NCI-H1417 (cell line): ENCODE results near the gene RMI2.
"Not testable (repeated sequence)": the region's sequence is repeated elsewhere in the genome, so short reads cannot be mapped to it uniquely, and the experiment has no call there.

ENCODE experiments used
- DNase-seq, 3 experiments: peaks; one replicate each; lab custom pipeline; 2025; lab: John Stamatoyannopoulos, UW

Gene RMI2

DNA sequence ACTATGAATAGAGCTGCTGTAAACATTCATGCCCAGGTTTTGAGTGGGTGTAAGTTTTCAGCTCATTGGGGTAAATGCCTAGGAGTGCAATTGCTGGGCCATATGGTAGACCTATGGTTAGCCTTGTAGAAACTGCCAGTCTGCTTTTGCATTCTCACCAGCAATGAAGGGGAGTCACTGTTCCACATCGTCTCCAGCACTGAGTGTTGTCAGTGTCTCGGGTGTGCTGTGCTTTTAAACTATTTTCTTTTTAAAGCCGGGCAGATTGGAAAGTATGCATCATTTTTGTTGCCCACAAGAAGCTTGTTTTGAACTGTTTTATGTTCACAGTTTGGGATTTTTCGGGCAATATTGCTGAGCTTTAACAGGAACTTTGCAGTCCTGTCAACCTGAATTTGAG is 7.9 kb downstream of the RMI2 start:
- no peak for DNase-seq

DNA sequence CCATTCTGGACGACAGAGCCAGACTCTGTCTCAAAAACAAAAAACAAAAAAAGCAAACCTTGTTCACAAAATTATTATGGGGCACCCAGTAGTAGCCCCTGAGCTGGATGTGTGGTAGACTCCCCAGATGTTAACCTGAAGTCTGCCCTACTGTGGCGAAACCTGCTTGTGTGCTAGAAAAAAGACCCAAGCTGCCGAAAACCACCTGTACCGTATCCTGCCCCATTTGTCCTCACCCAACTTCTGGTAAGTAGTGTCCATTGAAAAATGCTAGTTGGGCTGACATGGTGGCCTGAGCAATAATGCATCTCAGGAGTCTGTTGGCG is 9.1 kb downstream of the RMI2 start:
- DNase-seq, result no peak

GRCh38 chr16:11354733-11355574 is 9.7 kb downstream of the RMI2 start:
- DNase-seq, result no peak

GRCh38 chr16:11355862-11356261 is 10.6 kb downstream of the RMI2 start:
- DNase-seq, result no peak

GRCh38 chr16:11356573-11357331 is 11.5 kb downstream of the RMI2 start:
- DNase-seq, result peak; percentile 2 to 43 (median 37)

DNA sequence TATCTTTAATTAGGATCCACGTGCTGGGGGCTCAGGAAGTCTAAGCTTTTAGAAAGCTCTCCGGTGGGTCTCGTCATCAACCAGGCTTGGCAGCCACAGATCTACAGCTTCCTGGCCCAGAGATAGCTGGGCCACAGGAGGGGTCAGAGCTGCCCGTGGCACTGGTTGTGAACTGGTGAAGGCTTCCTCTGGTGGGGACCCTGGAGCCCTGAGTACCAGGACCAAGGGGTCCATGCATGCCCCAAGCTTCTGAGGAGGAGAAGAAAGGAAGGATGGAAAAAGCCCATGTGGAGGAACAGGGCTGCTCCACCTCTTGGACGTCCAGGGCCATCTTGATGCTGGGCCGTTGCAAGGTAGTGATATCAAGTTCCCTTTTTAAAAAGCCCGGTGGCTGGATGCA is 13.3 kb downstream of the RMI2 start:
- DNase-seq, result no peak

- no peak for DNase-seq
Observed at GRCh38 chr16:11359370-11359769, 14.1 kb downstream of the RMI2 start.

- DNase-seq, result no peak
Observed at GRCh38 chr16:11360641-11361373, 15.5 kb downstream of the RMI2 start.

GRCh38 chr16:11361701-11362451 is 16.6 kb downstream of the RMI2 start:
- no peak for DNase-seq

- DNase-seq, result no peak
Observed at GRCh38 chr16:11363927-11364258, 18.6 kb downstream of the RMI2 start.

GRCh38 chr16:11367483-11367906 is 22.2 kb downstream of the RMI2 start:
- DNase-seq, result no peak

- no peak for DNase-seq
Observed at GRCh38 chr16:11370084-11370931, 25.0 kb downstream of the RMI2 start.

- not testable (repeated sequence) for DNase-seq
Observed at GRCh38 chr16:11370932-11371279, 25.6 kb downstream of the RMI2 start.

DNA sequence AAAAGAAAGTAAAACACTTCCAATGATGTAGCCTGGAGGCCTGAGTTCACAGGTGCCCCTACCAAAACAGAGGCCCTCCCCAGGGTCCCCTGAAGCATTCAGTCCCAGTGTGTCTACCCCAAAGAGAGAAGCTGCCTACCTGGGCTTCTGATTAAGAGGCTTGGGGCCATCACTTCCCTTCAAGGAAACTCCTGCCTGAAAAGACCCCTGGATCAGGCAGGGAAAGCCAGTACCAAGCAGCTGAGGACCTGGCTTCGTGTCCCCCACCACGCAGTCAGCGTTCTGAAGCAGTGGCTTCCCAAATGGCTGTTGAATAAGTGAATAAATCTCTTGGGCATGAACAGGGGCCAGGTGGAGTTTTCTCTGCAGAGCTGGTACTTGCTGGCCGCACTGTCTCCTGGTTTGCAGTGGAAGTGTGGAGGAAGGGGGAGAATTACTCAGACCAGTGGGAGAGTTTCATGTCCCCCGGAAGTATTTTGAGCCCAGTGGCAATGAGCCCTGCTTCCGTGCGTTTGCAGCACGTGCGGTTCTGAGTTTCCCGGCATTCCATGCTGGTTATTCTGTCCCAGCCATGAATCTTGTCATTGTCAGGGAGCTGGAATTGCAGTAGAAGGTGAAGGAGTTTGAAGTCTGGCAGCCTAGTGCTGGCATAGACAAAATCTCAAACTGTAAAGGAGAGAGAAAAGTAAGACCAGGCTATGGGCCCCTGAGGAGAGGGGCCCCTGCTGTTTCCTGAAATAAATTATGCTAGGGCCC is 27.0 kb downstream of the RMI2 start:
- DNase-seq, result no peak

- DNase-seq, result no peak
Observed at GRCh38 chr16:11372829-11373306, 27.6 kb downstream of the RMI2 start.

GRCh38 chr16:11374255-11374654 is 29.0 kb downstream of the RMI2 start:
- DNase-seq, result peak in 1 of 3 experiments; percentile 75

GRCh38 chr16:11377154-11377553 is 31.9 kb downstream of the RMI2 start:
- no peak for DNase-seq

DNA sequence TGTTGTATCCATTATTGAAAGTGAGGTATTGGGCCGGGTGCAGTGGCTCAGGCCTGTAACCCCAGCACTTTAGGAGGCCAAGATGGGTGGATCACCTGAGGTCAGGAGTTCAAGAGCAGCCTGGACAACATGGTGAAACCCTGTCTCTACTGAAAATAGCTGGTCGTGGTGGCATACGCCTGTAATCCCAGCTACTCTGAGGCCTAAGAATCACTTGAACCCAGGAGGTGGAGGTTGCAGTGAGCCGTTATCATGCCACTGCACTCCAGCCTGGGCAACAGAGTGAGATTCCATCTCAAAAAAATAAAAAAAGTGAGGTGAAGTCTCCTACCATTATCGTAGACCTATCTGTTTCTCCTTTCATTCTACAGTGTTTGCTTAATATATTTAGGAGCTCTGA is 33.7 kb downstream of the RMI2 start:
- not testable (repeated sequence) for DNase-seq

- peak in 1 of 3 experiments; percentile 17 for DNase-seq
Observed at GRCh38 chr16:11379420-11379819, 34.2 kb downstream of the RMI2 start.

DNA sequence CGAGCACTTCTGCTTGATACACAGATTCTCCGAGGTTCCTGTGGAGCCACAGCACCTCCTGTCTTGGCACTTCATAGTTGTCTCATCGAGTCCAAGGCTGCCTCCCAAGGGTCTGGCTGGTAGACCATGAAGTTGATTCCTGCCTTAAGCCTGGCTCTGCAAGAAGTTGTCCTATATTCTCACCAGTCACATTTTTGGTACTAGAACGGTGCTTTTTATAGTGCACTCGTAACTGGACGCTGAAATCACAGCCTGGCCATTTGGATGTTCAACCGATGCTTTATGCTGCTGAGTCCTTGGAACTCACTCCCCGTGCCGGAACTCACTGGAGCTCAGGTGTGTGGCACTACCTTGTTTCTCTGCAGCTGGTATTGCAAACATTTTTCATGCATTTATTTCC is 35.6 kb downstream of the RMI2 start:
- no peak for DNase-seq
